HCT116 (cell line): ENCODE data around the gene MAPKAP1. TPM values are rescaled to one million over a fixed set of nuclear protein-coding genes. Genes with fewer than 3 reads are reported as not detected.

Source experiments
- ATAC-seq: fragments of 200-7000 bp; cut with Tn5 transposase; 2 replicates; pipeline ENCODE4 v1.9.1; 2020; ENCODE audit warnings: mild to moderate bottlenecking, moderate library complexity
- BruUV-seq: library from RNA; stranded (reverse); fragments of 400-500 nt; replicated peaks from 2 replicates; lab custom pipeline; 2021; lab: Mats Ljungman, UMichigan
- CTCF ChIA-PET: fragments of 300-600 bp; sonication (Branson Sonifier 250); formaldehyde crosslinking; loops from one replicate; lab custom pipeline; 2021; ENCODE audit warnings: antibody characterized with exemption; lab: Charles Lee
- POLR2A ChIA-PET: fragments of 300-600, 350-600 bp; sonication (Branson Sonifier 250); formaldehyde crosslinking; loops from one replicate; lab custom pipeline; 2021; ENCODE audit warnings: antibody characterized with exemption; lab: Charles Lee
- RAD21 ChIA-PET, 2 experiments: fragments of 300-600 bp; sonication (Branson Sonifier 250); formaldehyde crosslinking; loops; one replicate each; lab custom pipeline; 2023; ENCODE audit warnings: low total read pairs in 2 of 2; ENCODE audit not compliant: uncharacterized antibody in 2 of 2, unreplicated experiment in 2 of 2, low non-redundant PET in 1 of 2; lab: Charles Lee
- DNase-seq: peaks from one replicate; pipeline ENCODE4 v3.0.0-alpha.2; 2010; ENCODE audit warnings: low read depth, low spot score
- H2AFZ ChIP-seq: fragments of 200-600 bp; shearing (Covaris generic), sonication (generic); 2 replicates; pipeline ENCODE4 v1.6.1; 2017; ENCODE audit warnings: low read depth, mixed run types, mixed read lengths, antibody characterized with exemption, low read length; ENCODE audit not compliant: poor library complexity, severe bottlenecking
- H3K27ac ChIP-seq: 2 replicates; pipeline ENCODE4 v1.5.1; 2012; ENCODE audit warnings: low read depth, low read length
- H3K27me3 ChIP-seq: fragments of 200-600 bp; sonication (generic); 2 replicates; pipeline ENCODE4 v1.6.1; 2016; ENCODE audit warnings: mixed run types, low read length, mixed read lengths; ENCODE audit not compliant: insufficient read depth
- H3K36me3 ChIP-seq, 2 experiments: fragments of 200-500 bp in 1 of 2; fragments of 200-600 bp in 1 of 2; sonication (Bioruptor generic) in 1 of 2; sonication (generic) in 1 of 2; 2 replicates each; pipeline versions ENCODE4 v1.5.1 to v1.6.1; 2014 to 2016; ENCODE audit warnings: low read length in 2 of 2, inconsistent platforms in 1 of 2, mixed read lengths in 1 of 2, mixed run types in 1 of 2; ENCODE audit not compliant: insufficient read depth in 2 of 2, control insufficient read depth in 1 of 2
- H3K4me1 ChIP-seq, 2 experiments: fragments of 200-600 bp in 1 of 2; sonication (generic) in 1 of 2; 2 replicates each; pipeline versions ENCODE4 v1.5.1 to v1.6.1; 2012 to 2017; ENCODE audit warnings: low read length in 2 of 2, inconsistent platforms in 1 of 2, mild to moderate bottlenecking in 1 of 2, mixed read lengths in 1 of 2, mixed run types in 1 of 2, moderate library complexity in 1 of 2; ENCODE audit not compliant: insufficient read depth in 2 of 2, control insufficient read depth in 1 of 2
- H3K4me2 ChIP-seq: fragments of 200-600 bp; sonication (generic); 2 replicates; pipeline ENCODE4 v1.6.1; 2017; ENCODE audit warnings: mixed run types, low read length, mixed read lengths
- H3K4me3 ChIP-seq, 2 experiments: fragments of 200-600 bp in 1 of 2; sonication (generic) in 1 of 2; replicated peaks in 1 of 2; 2 replicates each; pipeline ENCODE4 v1.5.1; 2011 to 2016; ENCODE audit warnings: low read length in 2 of 2, control low read depth in 1 of 2, low read depth in 1 of 2, mild to moderate bottlenecking in 1 of 2, mixed read lengths in 1 of 2, mixed run types in 1 of 2
- H3K79me2 ChIP-seq: fragments of 200-600 bp; sonication (generic); 2 replicates; pipeline ENCODE4 v1.6.1; 2017; ENCODE audit warnings: mild to moderate bottlenecking, mixed run types, low read length, moderate library complexity, mixed read lengths; ENCODE audit not compliant: insufficient read depth
- H3K9ac ChIP-seq: fragments of 200-600 bp; sonication (generic); 2 replicates; pipeline ENCODE4 v1.6.1; 2016; ENCODE audit warnings: low read length, mixed read lengths
- H3K9me2 ChIP-seq: fragments of 200-600 bp; sonication (generic), shearing (Covaris generic); 2 replicates; pipeline ENCODE4 v1.6.1; 2017; ENCODE audit warnings: mixed run types, mild to moderate bottlenecking, moderate library complexity; ENCODE audit not compliant: insufficient read depth
- H3K9me3 ChIP-seq, 2 experiments: fragments of 200-500 bp in 1 of 2; fragments of 200-600 bp in 1 of 2; sonication (Bioruptor generic) in 1 of 2; sonication (generic) in 1 of 2; 2 replicates each; pipeline ENCODE4 v1.6.1; 2014 to 2017; ENCODE audit warnings: low read length in 2 of 2, mixed read lengths in 2 of 2, inconsistent platforms in 1 of 2, low read depth in 1 of 2, mild to moderate bottlenecking in 1 of 2, mixed run types in 1 of 2, moderate library complexity in 1 of 2; ENCODE audit not compliant: control insufficient read depth in 1 of 2, insufficient read depth in 1 of 2
- H4K20me1 ChIP-seq: fragments of 200-600 bp; sonication (generic), shearing (Covaris generic); 2 replicates; pipeline ENCODE4 v1.6.1; 2017; ENCODE audit warnings: mixed run types, mild to moderate bottlenecking, moderate library complexity; ENCODE audit not compliant: insufficient read depth
- ATF3 ChIP-seq: IDR thresholded peaks from 2 replicates; pipeline ENCODE4 v1.6.1; 2012
- EGR1 ChIP-seq: IDR thresholded peaks from 2 replicates; pipeline ENCODE4 v1.6.1; 2012; ENCODE audit warnings: low read depth
- EZH2 ChIP-seq: fragments of 200-600 bp; sonication (generic); IDR thresholded peaks from 2 replicates; pipeline ENCODE4 v1.6.1; 2017; ENCODE audit warnings: antibody characterized with exemption, mixed run types
- FOSL1 ChIP-seq: IDR thresholded peaks from 2 replicates; pipeline ENCODE4 v1.6.1; 2012; ENCODE audit warnings: low read depth
- JUND ChIP-seq: IDR thresholded peaks from 2 replicates; pipeline ENCODE4 v1.6.1; 2012
- MAX ChIP-seq: IDR thresholded peaks from 2 replicates; pipeline ENCODE4 v1.6.1; 2012
- POLR2AphosphoS5 ChIP-seq: IDR thresholded peaks from 2 replicates; pipeline ENCODE4 v1.6.1; 2011; ENCODE audit warnings: mild to moderate bottlenecking, low read depth, low read length, moderate library complexity
- RAD21 ChIP-seq: IDR thresholded peaks from 2 replicates; pipeline ENCODE4 v1.6.1; 2012; ENCODE audit warnings: low read depth, mild to moderate bottlenecking
- REST ChIP-seq: IDR thresholded peaks from 2 replicates; pipeline ENCODE4 v1.6.1; 2012; ENCODE audit warnings: low read depth
- SRF ChIP-seq: IDR thresholded peaks from 2 replicates; pipeline ENCODE4 v1.6.1; 2012; ENCODE audit warnings: low read depth
- ZFX ChIP-seq: fragments of 450-650 bp; IDR thresholded peaks from 2 replicates; pipeline ENCODE4 v1.6.1; 2017
- intact Hi-C: fragments of 100-400 bp; cut with micrococcal nuclease; formaldehyde crosslinking; loops from 2 replicates; pipeline ENCODE4 v1.10.0; 2022
- total RNA-seq: library from RNA; stranded (reverse); gene quantifications from one replicate; pipeline ENCODE4 v1.2.1, GENCODE V29; 2021; ENCODE audit not compliant: unreplicated experiment

Gene MAPKAP1
- total RNA-seq, 1 experiment from 2014 or later, result 72.5 TPM

- no peak for TF ChIP-seq SRF
Observed at GRCh38 chr9:125549891-125550885, 156.8 kb downstream of the MAPKAP1 start (continued).

- no TSS peak for BruUV-seq
- no peaks in the 10 kb centered on the region for H3K36me3 ChIP-seq
- H3K4me2 ChIP-seq, result no peak overlapping the region
- no peaks in the 10 kb centered on the region for H3K27me3 ChIP-seq
- intact Hi-C loops, result no loop called here
- no peak overlapping the region for H3K4me3 ChIP-seq
- ChIA-PET POLR2A (no interaction called here), RAD21 (no interaction called here)
- H3K9ac ChIP-seq, result no peak overlapping the region
- no peak overlapping the region for H2AFZ ChIP-seq
- no peak for ATAC-seq
- TF ChIP-seq ZFX, result no peak
- TF ChIP-seq REST, result no peak
- no peak for TF ChIP-seq ATF3
- no peak for TF ChIP-seq RAD21
- TF ChIP-seq JUND, result no peak
- TF ChIP-seq EGR1, result no peak
- no peak for TF ChIP-seq POLR2AphosphoS5
- TF ChIP-seq FOSL1, result no peak
- no peak for TF ChIP-seq MAX
- no peak for TF ChIP-seq EZH2
- TF ChIP-seq, all 23 proteins: peak for 0
- no peaks in the 10 kb centered on the region for H3K9me2 ChIP-seq
- CTCF ChIA-PET, result interaction anchor here (1.4 kb wide), 1 partner anchor 9 kb away, joined by 4 read pairs; no protein-coding TSS in a partner anchor
- H3K9me3 ChIP-seq, result no peaks in the 10 kb centered on the region
- H3K4me1 ChIP-seq, result no peaks in the 10 kb centered on the region
- H3K27ac ChIP-seq, result no peak overlapping the region
- no peak for DNase-seq
- H3K79me2 ChIP-seq, result peaks cover 4% of the 10 kb centered on the region; the same call in 1 of the 2 replicates
- no peaks in the 10 kb centered on the region for H4K20me1 ChIP-seq
Observed at GRCh38 chr9:125549465-125549871, 157.5 kb downstream of the MAPKAP1 start.
